HG02798 (cell line): Measurements from ENCODE around the gene PAPPA2.
"Not testable (repeated sequence)": the region's sequence is repeated elsewhere in the genome, so short reads cannot be mapped to it uniquely, and the experiment has no call there.

ENCODE experiments used
- ATAC-seq: cut with Tn5 transposase; IDR thresholded peaks from one replicate; pipeline ENCODE4 v1.9.1; 2021; ENCODE audit warnings: mild to moderate bottlenecking; ENCODE audit not compliant: unreplicated experiment, poor library complexity

Gene PAPPA2

GRCh38 chr1:176602388-176603004, 139.5 kb downstream of the PAPPA2 start:
- ATAC-seq = no peak

GRCh38 chr1:176603696-176604095, 140.7 kb downstream of the PAPPA2 start:
- ATAC-seq = no peak

GRCh38 chr1:176604461-176604860, 141.5 kb downstream of the PAPPA2 start:
- ATAC-seq = no peak

GRCh38 chr1:176605176-176605575, 142.2 kb downstream of the PAPPA2 start:
- no peak for ATAC-seq

GRCh38 chr1:176609556-176610408, 146.8 kb downstream of the PAPPA2 start:
- no peak for ATAC-seq

GRCh38 chr1:176612791-176613190, 149.8 kb downstream of the PAPPA2 start:
- ATAC-seq = no peak

- no peak for ATAC-seq
These were observed 154.9 kb downstream of the PAPPA2 start for GRCh38 chr1:176617881-176618280.

GRCh38 chr1:176619261-176619660, 156.3 kb downstream of the PAPPA2 start:
- ATAC-seq = no peak

GRCh38 chr1:176625365-176625764, 162.4 kb downstream of the PAPPA2 start:
- ATAC-seq = no peak

- ATAC-seq = no peak
These were observed 163.6 kb downstream of the PAPPA2 start for GRCh38 chr1:176626572-176627061.

GRCh38 chr1:176628775-176629174, 165.8 kb downstream of the PAPPA2 start:
- no peak for ATAC-seq

- ATAC-seq = not testable (repeated sequence)
These were observed 171.8 kb downstream of the PAPPA2 start for GRCh38 chr1:176634733-176635132.

GRCh38 chr1:176638713-176639526, 175.9 kb downstream of the PAPPA2 start:
- no peak for ATAC-seq

GRCh38 chr1:176643536-176643935, 180.6 kb downstream of the PAPPA2 start:
- no peak for ATAC-seq

GRCh38 chr1:176648556-176648955, 185.6 kb downstream of the PAPPA2 start:
- no peak for ATAC-seq

GRCh38 chr1:176656257-176656995, 193.5 kb downstream of the PAPPA2 start:
- no peak for ATAC-seq

GRCh38 chr1:176669782-176670181, 206.8 kb downstream of the PAPPA2 start:
- ATAC-seq = no peak

- no peak for ATAC-seq
These were observed 207.9 kb downstream of the PAPPA2 start for GRCh38 chr1:176670853-176671252.

- ATAC-seq = no peak
These were observed 220.0 kb downstream of the PAPPA2 start for GRCh38 chr1:176682830-176683535.
